HCT116 (cell line): ENCODE results near the gene ITM2B. TPM values are rescaled to one million over a fixed set of nuclear protein-coding genes. Genes with fewer than 3 reads are reported as not detected.

Source experiments
- ATAC-seq: fragments of 200-7000 bp; cut with Tn5 transposase; 2 replicates; pipeline ENCODE4 v1.9.1; 2020; ENCODE audit warnings: mild to moderate bottlenecking, moderate library complexity
- BruUV-seq: library from RNA; stranded (reverse); fragments of 400-500 nt; replicated peaks from 2 replicates; lab custom pipeline; 2021; lab: Mats Ljungman, UMichigan
- CTCF ChIA-PET: fragments of 300-600 bp; sonication (Branson Sonifier 250); formaldehyde crosslinking; loops from one replicate; lab custom pipeline; 2021; ENCODE audit warnings: antibody characterized with exemption; lab: Charles Lee
- POLR2A ChIA-PET: fragments of 300-600, 350-600 bp; sonication (Branson Sonifier 250); formaldehyde crosslinking; loops from one replicate; lab custom pipeline; 2021; ENCODE audit warnings: antibody characterized with exemption; lab: Charles Lee
- RAD21 ChIA-PET, 2 experiments: fragments of 300-600 bp; sonication (Branson Sonifier 250); formaldehyde crosslinking; loops; one replicate each; lab custom pipeline; 2023; ENCODE audit warnings: low total read pairs in 2 of 2; ENCODE audit not compliant: uncharacterized antibody in 2 of 2, unreplicated experiment in 2 of 2, low non-redundant PET in 1 of 2; lab: Charles Lee
- DNase-seq: peaks from one replicate; pipeline ENCODE4 v3.0.0-alpha.2; 2010; ENCODE audit warnings: low read depth, low spot score
- H2AFZ ChIP-seq: fragments of 200-600 bp; shearing (Covaris generic), sonication (generic); 2 replicates; pipeline ENCODE4 v1.6.1; 2017; ENCODE audit warnings: low read depth, mixed run types, mixed read lengths, antibody characterized with exemption, low read length; ENCODE audit not compliant: poor library complexity, severe bottlenecking
- H3K27ac ChIP-seq: 2 replicates; pipeline ENCODE4 v1.5.1; 2012; ENCODE audit warnings: low read depth, low read length
- H3K27me3 ChIP-seq: fragments of 200-600 bp; sonication (generic); 2 replicates; pipeline ENCODE4 v1.6.1; 2016; ENCODE audit warnings: mixed run types, low read length, mixed read lengths; ENCODE audit not compliant: insufficient read depth
- H3K36me3 ChIP-seq, 2 experiments: fragments of 200-500 bp in 1 of 2; fragments of 200-600 bp in 1 of 2; sonication (Bioruptor generic) in 1 of 2; sonication (generic) in 1 of 2; 2 replicates each; pipeline versions ENCODE4 v1.5.1 to v1.6.1; 2014 to 2016; ENCODE audit warnings: low read length in 2 of 2, inconsistent platforms in 1 of 2, mixed read lengths in 1 of 2, mixed run types in 1 of 2; ENCODE audit not compliant: insufficient read depth in 2 of 2, control insufficient read depth in 1 of 2
- H3K4me1 ChIP-seq, 2 experiments: fragments of 200-600 bp in 1 of 2; sonication (generic) in 1 of 2; 2 replicates each; pipeline versions ENCODE4 v1.5.1 to v1.6.1; 2012 to 2017; ENCODE audit warnings: low read length in 2 of 2, inconsistent platforms in 1 of 2, mild to moderate bottlenecking in 1 of 2, mixed read lengths in 1 of 2, mixed run types in 1 of 2, moderate library complexity in 1 of 2; ENCODE audit not compliant: insufficient read depth in 2 of 2, control insufficient read depth in 1 of 2
- H3K4me2 ChIP-seq: fragments of 200-600 bp; sonication (generic); 2 replicates; pipeline ENCODE4 v1.6.1; 2017; ENCODE audit warnings: mixed run types, low read length, mixed read lengths
- H3K4me3 ChIP-seq, 2 experiments: fragments of 200-600 bp in 1 of 2; sonication (generic) in 1 of 2; replicated peaks in 1 of 2; 2 replicates each; pipeline ENCODE4 v1.5.1; 2011 to 2016; ENCODE audit warnings: low read length in 2 of 2, control low read depth in 1 of 2, low read depth in 1 of 2, mild to moderate bottlenecking in 1 of 2, mixed read lengths in 1 of 2, mixed run types in 1 of 2
- H3K79me2 ChIP-seq: fragments of 200-600 bp; sonication (generic); 2 replicates; pipeline ENCODE4 v1.6.1; 2017; ENCODE audit warnings: mild to moderate bottlenecking, mixed run types, low read length, moderate library complexity, mixed read lengths; ENCODE audit not compliant: insufficient read depth
- H3K9ac ChIP-seq: fragments of 200-600 bp; sonication (generic); 2 replicates; pipeline ENCODE4 v1.6.1; 2016; ENCODE audit warnings: low read length, mixed read lengths
- H3K9me2 ChIP-seq: fragments of 200-600 bp; sonication (generic), shearing (Covaris generic); 2 replicates; pipeline ENCODE4 v1.6.1; 2017; ENCODE audit warnings: mixed run types, mild to moderate bottlenecking, moderate library complexity; ENCODE audit not compliant: insufficient read depth
- H3K9me3 ChIP-seq, 2 experiments: fragments of 200-500 bp in 1 of 2; fragments of 200-600 bp in 1 of 2; sonication (Bioruptor generic) in 1 of 2; sonication (generic) in 1 of 2; 2 replicates each; pipeline ENCODE4 v1.6.1; 2014 to 2017; ENCODE audit warnings: low read length in 2 of 2, mixed read lengths in 2 of 2, inconsistent platforms in 1 of 2, low read depth in 1 of 2, mild to moderate bottlenecking in 1 of 2, mixed run types in 1 of 2, moderate library complexity in 1 of 2; ENCODE audit not compliant: control insufficient read depth in 1 of 2, insufficient read depth in 1 of 2
- H4K20me1 ChIP-seq: fragments of 200-600 bp; sonication (generic), shearing (Covaris generic); 2 replicates; pipeline ENCODE4 v1.6.1; 2017; ENCODE audit warnings: mixed run types, mild to moderate bottlenecking, moderate library complexity; ENCODE audit not compliant: insufficient read depth
- CEBPB ChIP-seq: IDR thresholded peaks from 2 replicates; pipeline ENCODE4 v1.6.1; 2012; ENCODE audit warnings: low read depth
- EGR1 ChIP-seq: IDR thresholded peaks from 2 replicates; pipeline ENCODE4 v1.6.1; 2012; ENCODE audit warnings: low read depth
- SIN3A ChIP-seq: IDR thresholded peaks from 2 replicates; pipeline ENCODE4 v1.6.1; 2012; ENCODE audit warnings: low read depth
- SP1 ChIP-seq: IDR thresholded peaks from 2 replicates; pipeline ENCODE4 v1.6.1; 2012; ENCODE audit warnings: low read depth
- YY1 ChIP-seq: IDR thresholded peaks from 2 replicates; pipeline ENCODE4 v1.6.1; 2011; ENCODE audit warnings: low read length, low read depth, moderate library complexity, mild to moderate bottlenecking; ENCODE audit not compliant: insufficient replicate concordance; ENCODE audit errors: extremely low read depth
- intact Hi-C: fragments of 100-400 bp; cut with micrococcal nuclease; formaldehyde crosslinking; loops from 2 replicates; pipeline ENCODE4 v1.10.0; 2022
- total RNA-seq: library from RNA; stranded (reverse); gene quantifications from one replicate; pipeline ENCODE4 v1.2.1, GENCODE V29; 2021; ENCODE audit not compliant: unreplicated experiment
- TF ChIP-seq, protein P1 (sequence below): IDR thresholded peaks from 2 replicates; pipeline ENCODE4 v1.6.1; 2012
- TF ChIP-seq, protein P2 (sequence below): IDR thresholded peaks from 2 replicates; pipeline ENCODE4 v1.6.1; 2012
- TF ChIP-seq, protein P3 (sequence below): IDR thresholded peaks from 2 replicates; pipeline ENCODE4 v1.6.1; 2011; ENCODE audit warnings: mild to moderate bottlenecking, low read length, moderate library complexity; ENCODE audit not compliant: insufficient replicate concordance; ENCODE audit errors: extremely low read depth

ITM2B gene
- total RNA-seq, 1 experiment from 2014 or later, result 124 TPM

DNA sequence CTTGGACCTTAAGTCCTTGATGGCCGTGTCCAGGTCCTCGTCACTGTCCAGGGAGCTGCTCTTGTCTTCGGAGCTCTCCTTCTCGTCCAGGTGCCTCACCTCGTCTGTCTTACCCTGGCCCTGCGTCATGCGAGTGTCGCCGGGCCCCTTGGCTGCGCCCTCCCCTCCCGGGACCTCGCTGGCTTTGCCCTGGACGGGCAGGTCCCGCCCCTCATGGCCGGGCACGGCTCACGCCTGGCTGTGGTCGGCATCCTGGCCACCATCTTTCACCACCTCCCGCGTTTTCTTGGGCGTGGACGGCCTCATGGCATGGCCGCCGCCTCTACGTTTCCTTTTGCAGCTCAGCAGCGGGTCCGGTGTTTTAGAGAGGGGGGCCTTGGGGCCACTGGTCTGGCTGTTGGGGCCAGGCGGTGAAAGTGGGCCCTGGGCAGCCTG is 85.4 kb downstream of the ITM2B start:
- ChIA-PET POLR2A (no interaction called here), CTCF (no interaction called here), RAD21 (no interaction called here)
- Histone ChIP-seq H3K4me3 (no peak overlapping the region), H3K9me3 (no peaks in the 10 kb centered on the region), H3K27me3 (no peaks in the 10 kb centered on the region), H3K36me3 (no peaks in the 10 kb centered on the region), H3K27ac (no peak overlapping the region), H4K20me1 (no peaks in the 10 kb centered on the region), H3K4me1 (no peaks in the 10 kb centered on the region), H2AFZ (no peak overlapping the region), H3K9ac (no peak overlapping the region), H3K79me2 (0 out of 2 replicates have a peak, but pooled peaks cover 2% of the 10 kb centered on the region), H3K4me2 (no peak overlapping the region), H3K9me2 (no peaks in the 10 kb centered on the region)
- TF ChIP-seq SP1, result no peak
- no peak for TF ChIP-seq CEBPB
- TF ChIP-seq, protein P1, sequence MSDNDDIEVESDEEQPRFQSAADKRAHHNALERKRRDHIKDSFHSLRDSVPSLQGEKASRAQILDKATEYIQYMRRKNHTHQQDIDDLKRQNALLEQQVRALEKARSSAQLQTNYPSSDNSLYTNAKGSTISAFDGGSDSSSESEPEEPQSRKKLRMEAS, result no peak
- TF ChIP-seq YY1, result no peak
- TF ChIP-seq, protein P2, sequence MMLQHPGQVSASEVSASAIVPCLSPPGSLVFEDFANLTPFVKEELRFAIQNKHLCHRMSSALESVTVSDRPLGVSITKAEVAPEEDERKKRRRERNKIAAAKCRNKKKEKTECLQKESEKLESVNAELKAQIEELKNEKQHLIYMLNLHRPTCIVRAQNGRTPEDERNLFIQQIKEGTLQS, result no peak
- TF ChIP-seq, protein P3, sequence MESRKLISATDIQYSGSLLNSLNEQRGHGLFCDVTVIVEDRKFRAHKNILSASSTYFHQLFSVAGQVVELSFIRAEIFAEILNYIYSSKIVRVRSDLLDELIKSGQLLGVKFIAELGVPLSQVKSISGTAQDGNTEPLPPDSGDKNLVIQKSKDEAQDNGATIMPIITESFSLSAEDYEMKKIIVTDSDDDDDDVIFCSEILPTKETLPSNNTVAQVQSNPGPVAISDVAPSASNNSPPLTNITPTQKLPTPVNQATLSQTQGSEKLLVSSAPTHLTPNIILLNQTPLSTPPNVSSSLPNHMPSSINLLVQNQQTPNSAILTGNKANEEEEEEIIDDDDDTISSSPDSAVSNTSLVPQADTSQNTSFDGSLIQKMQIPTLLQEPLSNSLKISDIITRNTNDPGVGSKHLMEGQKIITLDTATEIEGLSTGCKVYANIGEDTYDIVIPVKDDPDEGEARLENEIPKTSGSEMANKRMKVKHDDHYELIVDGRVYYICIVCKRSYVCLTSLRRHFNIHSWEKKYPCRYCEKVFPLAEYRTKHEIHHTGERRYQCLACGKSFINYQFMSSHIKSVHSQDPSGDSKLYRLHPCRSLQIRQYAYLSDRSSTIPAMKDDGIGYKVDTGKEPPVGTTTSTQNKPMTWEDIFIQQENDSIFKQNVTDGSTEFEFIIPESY, result no peak
- TF ChIP-seq SIN3A, result no peak
- TF ChIP-seq EGR1, result no peak
- DNase-seq (no peak), ATAC-seq (no peak)
- intact Hi-C loops, result no loop called here
- BruUV-seq, result no TSS peak
